ENCODE data around the gene ARSA. TPM values are rescaled to one million over a fixed set of nuclear protein-coding genes. Genes with fewer than 3 reads are reported as not detected.

Gene ARSA
- total RNA-seq, 3 donors from 2014 or later (not counting 1 experiment from before 2014, with no cell fraction given), result 69.2 to 77.8 (median 69.3) TPM

- Mint-ChIP-seq H3K36me3 (no peaks in the 10 kb centered on the region), H3K4me1 (peaks cover 29 to 43% of the 10 kb centered on the region in 2 donors), H3K4me3 (peak overlapping the region; percentile 81), H3K27me3 (ENCODE audit: low read depth in 2 of 2) (peaks cover 0 to 6% of the 10 kb centered on the region in 2 donors), H3K27ac (peak overlapping the region; percentile 77 to 94), H3K9me3 (peaks cover 0 to 3% of the 10 kb centered on the region in 2 donors)
- no peak for DNase-seq
- TF ChIP-seq CTCF (IDR thresholded peaks at IDR 0.05), result no peak
- H3K4me1 ChIP-seq (ENCODE audit: control insufficient read depth, insufficient read depth, low read length), result peaks cover 38% of the 10 kb centered on the region
- no peaks in the 10 kb centered on the region for H3K27me3 ChIP-seq (ENCODE audit: control insufficient read depth, insufficient read depth, low read length)
- peak overlapping the region; percentile 68 for H3K27ac ChIP-seq (ENCODE audit: low read length)
- no peak for ATAC-seq
- no peaks in the 10 kb centered on the region for H3K9me3 ChIP-seq (ENCODE audit: control insufficient read depth, insufficient read depth, low read length)
- H3K36me3 ChIP-seq (ENCODE audit: control insufficient read depth, insufficient read depth, low read length), result no peaks in the 10 kb centered on the region
- 89% methylated on average over 42 of the region's 42 CpGs for WGBS (ENCODE audit: insufficient coverage)
- intact Hi-C loops (cut with micrococcal nuclease), result no loop called here
- peak overlapping the region; percentile 66 for H3K4me3 ChIP-seq (ENCODE audit: low read length)
Measured at GRCh38 chr22:50626850-50627641, 906 bp downstream of the ARSA start.

- Histone ChIP-seq H3K27me3 (ENCODE audit: control insufficient read depth, insufficient read depth, low read length) (no peaks in the 10 kb centered on the region), H3K27ac (ENCODE audit: low read length) (no peak overlapping the region), H3K36me3 (ENCODE audit: control insufficient read depth, insufficient read depth, low read length) (no peaks in the 10 kb centered on the region), H3K4me1 (ENCODE audit: control insufficient read depth, insufficient read depth, low read length) (peaks cover 45% of the 10 kb centered on the region), H3K4me3 (ENCODE audit: low read length) (no peak overlapping the region), H3K9me3 (ENCODE audit: control insufficient read depth, insufficient read depth, low read length) (no peaks in the 10 kb centered on the region)
- Mint-ChIP-seq H3K4me1 (peaks cover 36 to 50% of the 10 kb centered on the region in 2 donors), H3K4me3 (peak overlapping the region; percentile 81), H3K27ac (no peak overlapping the region), H3K27me3 (ENCODE audit: low read depth in 2 of 2) (peaks cover 0 to 6% of the 10 kb centered on the region in 2 donors), H3K9me3 (peaks cover 0 to 3% of the 10 kb centered on the region in 2 donors), H3K36me3 (no peaks in the 10 kb centered on the region)
- 92% methylated on average over 12 of the region's 12 CpGs for whole genome bisulfite sequencing (ENCODE audit: insufficient coverage)
- intact Hi-C loops (cut with micrococcal nuclease), result no loop called here
- ATAC-seq, result no peak
- TF ChIP-seq CTCF (IDR thresholded peaks at IDR 0.05), result no peak
- DNase-seq, result no peak
Measured at GRCh38 chr22:50626314-50626849, 1.6 kb downstream of the ARSA start.

GRCh38 chr22:50625568-50626313 is 2.2 kb downstream of the ARSA start:
- Histone ChIP-seq H3K9me3 (ENCODE audit: control insufficient read depth, insufficient read depth, low read length) (no peaks in the 10 kb centered on the region), H3K36me3 (ENCODE audit: control insufficient read depth, insufficient read depth, low read length) (no peaks in the 10 kb centered on the region), H3K4me1 (ENCODE audit: control insufficient read depth, insufficient read depth, low read length) (peaks cover 51% of the 10 kb centered on the region), H3K4me3 (ENCODE audit: low read length) (no peak overlapping the region), H3K27ac (ENCODE audit: low read length) (no peak overlapping the region), H3K27me3 (ENCODE audit: control insufficient read depth, insufficient read depth, low read length) (no peaks in the 10 kb centered on the region)
- TF ChIP-seq CTCF (IDR thresholded peaks at IDR 0.05), result no peak
- intact Hi-C loops (cut with micrococcal nuclease), result no loop called here
- WGBS (ENCODE audit: insufficient coverage), result 96% methylated on average over 27 of the region's 27 CpGs
- H3K9me3 Mint-ChIP-seq, result peaks cover 0 to 3% of the 10 kb centered on the region in 2 donors
- H3K27ac Mint-ChIP-seq, result no peak overlapping the region
- no peaks in the 10 kb centered on the region for H3K36me3 Mint-ChIP-seq
- peaks cover 0 to 6% of the 10 kb centered on the region in 2 donors for H3K27me3 Mint-ChIP-seq (ENCODE audit: low read depth in 2 of 2)
- no peak for ATAC-seq
- peak in 1 of 2 donors; percentile 8 for DNase-seq
- H3K4me3 Mint-ChIP-seq, result peak overlapping the region; percentile 9
- H3K4me1 Mint-ChIP-seq, result peaks cover 42 to 56% of the 10 kb centered on the region in 2 donors
